SK-N-SH (cell line): ENCODE data around the gene EXOC4. TPM values are rescaled to one million over a fixed set of nuclear protein-coding genes. Genes with fewer than 3 reads are reported as not detected.
A peak's percentile ranks its signal among the peaks of the same experiment; 100 is the strongest.

ENCODE experiments used
- CTCF ChIA-PET: fragments of 300-600, 350-600 bp; formaldehyde crosslinking; extraction: SDS; loops from one replicate; lab custom pipeline; 2021; lab: Yijun Ruan, JAX
- POLR2A ChIA-PET: fragments of 350-600 bp; sonication (Branson Sonifier 250); formaldehyde crosslinking; extraction: SDS; loops from one replicate; lab custom pipeline; 2020; ENCODE audit warnings: antibody characterized with exemption, inconsistent platforms; lab: Yijun Ruan, JAX
- DNase-seq: peaks from one replicate; pipeline ENCODE4 v3.0.0; 2012
- H2AFZ ChIP-seq: fragments of 200-600 bp; sonication (generic); 2 replicates; pipeline ENCODE4 v1.8.1; 2016; ENCODE audit warnings: antibody characterized with exemption, mild to moderate bottlenecking, low read depth
- H3F3A ChIP-seq: fragments of 200-600 bp; sonication (generic); replicated peaks from 2 replicates; pipeline ENCODE3; 2016; ENCODE audit warnings: antibody characterized with exemption, mild to moderate bottlenecking; ENCODE audit not compliant: insufficient read depth
- H3K27ac ChIP-seq, 2 experiments: fragments of 200-500 bp in 1 of 2; fragments of 200-600 bp in 1 of 2; sonication (Bioruptor generic) in 1 of 2; sonication (generic), shearing (Covaris generic) in 1 of 2; 2 replicates each; pipeline versions ENCODE4 v1.5.1 to v1.6.1; 2014 to 2016; ENCODE audit warnings: low read depth in 2 of 2, inconsistent platforms in 1 of 2, low read length in 1 of 2, mild to moderate bottlenecking in 1 of 2, mixed read lengths in 1 of 2
- H3K27me3 ChIP-seq: fragments of 200-600 bp; sonication (generic), shearing (Covaris generic); 2 replicates; pipeline ENCODE4 v1.6.1; 2016; ENCODE audit warnings: mixed run types; ENCODE audit not compliant: insufficient read depth
- H3K36me3 ChIP-seq, 2 experiments: fragments of 200-500 bp in 1 of 2; fragments of 200-600 bp in 1 of 2; sonication (Bioruptor generic) in 1 of 2; sonication (generic) in 1 of 2; replicated peaks in 1 of 2; 2 replicates each; pipeline versions ENCODE3 to v1.5.1; 2014 to 2016; ENCODE audit warnings: low read length in 1 of 2, mild to moderate bottlenecking in 1 of 2; ENCODE audit not compliant: insufficient read depth in 2 of 2, control insufficient read depth in 1 of 2
- H3K4me1 ChIP-seq, 2 experiments: fragments of 200-500 bp in 1 of 2; fragments of 200-600 bp in 1 of 2; sonication (Bioruptor generic) in 1 of 2; sonication (generic), shearing (Covaris generic) in 1 of 2; 2 replicates each; pipeline versions ENCODE4 v1.5.1 to v1.6.1; 2014 to 2016; ENCODE audit warnings: low read depth in 1 of 2, low read length in 1 of 2, mixed run types in 1 of 2; ENCODE audit not compliant: insufficient read depth in 2 of 2, control insufficient read depth in 1 of 2
- H3K4me2 ChIP-seq: fragments of 200-600 bp; sonication (generic), shearing (Covaris generic); 2 replicates; pipeline ENCODE4 v1.6.1; 2017; ENCODE audit warnings: mixed run types
- H3K4me3 ChIP-seq, 2 experiments: fragments of 200-500 bp in 1 of 2; fragments of 200-600 bp in 1 of 2; sonication (Bioruptor generic) in 1 of 2; sonication (generic), shearing (Covaris generic) in 1 of 2; 2 replicates each; pipeline versions ENCODE4 v1.5.1 to v1.8.1; 2014 to 2016; ENCODE audit warnings: low read depth in 2 of 2, inconsistent platforms in 1 of 2, low read length in 1 of 2, mild to moderate bottlenecking in 1 of 2, mixed read lengths in 1 of 2, moderate library complexity in 1 of 2
- H3K79me2 ChIP-seq: fragments of 200-600 bp; sonication (generic); 2 replicates; pipeline ENCODE4 v1.8.1; 2017; ENCODE audit warnings: mild to moderate bottlenecking; ENCODE audit not compliant: insufficient read depth
- H3K9ac ChIP-seq: fragments of 200-600 bp; sonication (generic); 2 replicates; pipeline ENCODE4 v1.6.1; 2017; ENCODE audit warnings: mixed run types
- H3K9me2 ChIP-seq: fragments of 200-600 bp; sonication (generic); 2 replicates; pipeline ENCODE4 v1.6.1; 2017; ENCODE audit warnings: mixed run types
- H3K9me3 ChIP-seq: fragments of 200-600 bp; sonication (generic); 2 replicates; pipeline ENCODE4 v1.6.1; 2017; ENCODE audit warnings: mixed run types, mild to moderate bottlenecking, moderate library complexity
- H4K20me1 ChIP-seq: fragments of 200-600 bp; sonication (generic); 2 replicates; pipeline ENCODE4 v1.6.1; 2017; ENCODE audit warnings: mild to moderate bottlenecking, mixed run types; ENCODE audit not compliant: insufficient read depth
- CTCF ChIP-seq: fragments of 200-600 bp; sonication (generic); IDR thresholded peaks from 2 replicates; pipeline ENCODE4 v1.6.1; 2017; ENCODE audit warnings: antibody characterized with exemption, mild to moderate bottlenecking, moderate library complexity
- EP300 ChIP-seq, 2 experiments: IDR thresholded peaks; 2 replicates each; pipeline versions ENCODE4 v1.4.0 to v1.6.1; 2012; ENCODE audit warnings: borderline replicate concordance in 1 of 2, low read depth in 1 of 2, low read length in 1 of 2
- FOXJ3 ChIP-seq: sonication (generic); formaldehyde crosslinking; IDR thresholded peaks from 2 replicates; pipeline ENCODE4 v1.5.1; 2020; ENCODE audit warnings: mild to moderate bottlenecking, missing genetic modification reagents
- FOXM1 ChIP-seq: IDR thresholded peaks from 2 replicates; pipeline ENCODE4 v1.4.0; 2012; ENCODE audit warnings: low read depth, mild to moderate bottlenecking
- IRF3 ChIP-seq: fragments of 150-350 bp; IDR thresholded peaks from 2 replicates; pipeline ENCODE4 v1.6.1; 2016; ENCODE audit warnings: mild to moderate bottlenecking, low read depth, low read length
- JUND ChIP-seq: IDR thresholded peaks from 2 replicates; pipeline ENCODE4 v1.4.0; 2012
- MAX ChIP-seq: IDR thresholded peaks from 2 replicates; pipeline ENCODE4 v1.4.0; 2012; ENCODE audit warnings: low read depth
- MEF2A ChIP-seq: IDR thresholded peaks from 2 replicates; pipeline ENCODE4 v1.4.0; 2012; ENCODE audit warnings: low read depth, borderline replicate concordance
- MXI1 ChIP-seq: IDR thresholded peaks from 2 replicates; pipeline ENCODE4 v1.6.1; 2012; ENCODE audit warnings: mild to moderate bottlenecking, low read depth, low read length, improper control_type of control experiment
- RAD21 ChIP-seq: IDR thresholded peaks from 2 replicates; pipeline ENCODE4 v1.6.1; 2012; ENCODE audit warnings: mild to moderate bottlenecking, low read length
- RFX5 ChIP-seq: IDR thresholded peaks from 2 replicates; pipeline ENCODE4 v1.6.1; 2012; ENCODE audit warnings: mild to moderate bottlenecking, improper control_type of control experiment, low read length
- SIN3A ChIP-seq: IDR thresholded peaks from 2 replicates; pipeline ENCODE4 v1.6.1; 2012; ENCODE audit warnings: low read depth, mild to moderate bottlenecking, low read length, moderate library complexity, borderline replicate concordance
- SMC3 ChIP-seq: IDR thresholded peaks from 2 replicates; pipeline ENCODE4 v1.6.1; 2012; ENCODE audit warnings: low read depth, low read length, improper control_type of control experiment
- TCF12 ChIP-seq: IDR thresholded peaks from 2 replicates; pipeline ENCODE4 v1.4.0; 2012
- USF1 ChIP-seq: IDR thresholded peaks from 2 replicates; pipeline ENCODE4 v1.4.0; 2012; ENCODE audit warnings: low read depth, borderline replicate concordance
- USF2 ChIP-seq: fragments of 150-350 bp; IDR thresholded peaks from 2 replicates; pipeline ENCODE4 v1.6.1; 2017; ENCODE audit warnings: antibody characterized with exemption, low read length, low read depth, borderline replicate concordance
- ZBTB33 ChIP-seq: IDR thresholded peaks from 2 replicates; pipeline ENCODE4 v1.4.0; 2012; ENCODE audit warnings: low read depth, borderline replicate concordance
- WGBS: methylation state at CpG from one replicate; pipeline ENCODE4 v1.1.6; 2017; ENCODE audit warnings: low lambda C conversion rate; 5-methylcytosine and 5-hydroxymethylcytosine counted together
- polyA plus RNA-seq, 3 experiments: library from polyadenylated mRNA; depleted of rRNA; stranded (reverse); fragments of >200 nt; gene quantifications; 2 replicates each; pipeline ENCODE4 v1.2.3, GENCODE V29; 2012

EXOC4 gene
- polyA plus RNA-seq, 1 of the 3 experiments (the other 2 are of a cell fraction) = 37.3 TPM

- H3K4me3 ChIP-seq = no peak overlapping the region
- H4K20me1 ChIP-seq = no peaks in the 10 kb centered on the region
- H3F3A ChIP-seq = no peaks in the 10 kb centered on the region
- no peak for DNase-seq
- H2AFZ ChIP-seq = no peak overlapping the region
- 68% methylated on average over 2 of the region's 2 CpGs for WGBS
- H3K9me2 ChIP-seq = no peaks in the 10 kb centered on the region
- ChIA-PET CTCF (interaction anchor here (1.0 kb wide), 1 partner anchor 154 kb away, joined by 4 read pairs; no protein-coding TSS in a partner anchor), POLR2A (no interaction called here)
- H3K9me3 ChIP-seq = no peaks in the 10 kb centered on the region
- H3K27ac ChIP-seq = peak overlapping the region in 1 of 2 experiments; percentile 75; a peak in 1 of 4 replicates
- no peaks in the 10 kb centered on the region for H3K27me3 ChIP-seq
- peaks cover 0 to 5% of the 10 kb centered on the region in 2 experiments for H3K36me3 ChIP-seq
- no peaks in the 10 kb centered on the region for H3K79me2 ChIP-seq
- peaks cover 0 to 16% of the 10 kb centered on the region in 2 experiments; a peak in 2 of 4 replicates for H3K4me1 ChIP-seq
- no peak overlapping the region for H3K4me2 ChIP-seq
- no peak overlapping the region for H3K9ac ChIP-seq
- TF ChIP-seq FOXM1 = no peak
- TF ChIP-seq FOXJ3 = no peak
- TF ChIP-seq JUND = no peak
- no peak for TF ChIP-seq SIN3A
- no peak for TF ChIP-seq RFX5
- no peak for TF ChIP-seq USF2
- no peak for TF ChIP-seq CTCF
Measured at GRCh38 chr7:134078991-134079390, 826.1 kb downstream of the EXOC4 start.

- no peak for DNase-seq
- Histone ChIP-seq H3K9me3 (no peaks in the 10 kb centered on the region), H3K9ac (no peak overlapping the region), H3K4me2 (no peak overlapping the region), H4K20me1 (no peaks in the 10 kb centered on the region), H3K27ac (no peak overlapping the region), H3K27me3 (no peaks in the 10 kb centered on the region), H3K9me2 (no peaks in the 10 kb centered on the region), H3K79me2 (no peaks in the 10 kb centered on the region), H3K4me1 (peaks cover 0 to 19% of the 10 kb centered on the region in 2 experiments; a peak in 2 of 4 replicates), H2AFZ (no peak overlapping the region), H3F3A (no peaks in the 10 kb centered on the region), H3K36me3 (no peaks in the 10 kb centered on the region), H3K4me3 (no peak overlapping the region)
- POLR2A ChIA-PET = no interaction called here
- no peak for TF ChIP-seq USF1
- no peak for TF ChIP-seq MXI1
- TF ChIP-seq EP300 (IDR thresholded peaks at IDR 0.05; ENCODE audit: borderline replicate concordance in 1 of 2, low read depth in 1 of 2, low read length in 1 of 2) = no peak
- no peak for TF ChIP-seq MEF2A
- TF ChIP-seq IRF3 = no peak
- no peak for TF ChIP-seq ZBTB33
- no peak for TF ChIP-seq FOXM1
- no peak for TF ChIP-seq SMC3
- TF ChIP-seq MAX = no peak
- no peak for TF ChIP-seq TCF12
- TF ChIP-seq RAD21 = no peak
- TF ChIP-seq JUND = no peak
- CTCF ChIA-PET = interaction anchor here (1.1 to 1.3 kb wide), 2 partner anchors 16 to 60 kb away, joined by 3 to 4 read pairs; no protein-coding TSS in a partner anchor
- WGBS = 83% methylated on average over 1 of the region's 1 CpG
Measured at GRCh38 chr7:134081695-134082094, 828.8 kb downstream of the EXOC4 start.
